Measurements from ENCODE around the gene GPATCH2L.

GPATCH2L gene

GRCh38 chr14:76195003-76195402 is 43.3 kb downstream of the GPATCH2L start:
- in situ Hi-C loops (cut with HindIII; ENCODE audit: low sequenced_read_pairs) = no loop called here

GRCh38 chr14:76196980-76197695 is 45.4 kb downstream of the GPATCH2L start:
- in situ Hi-C loops (cut with HindIII; ENCODE audit: low sequenced_read_pairs) = no loop called here

GRCh38 chr14:76201162-76201561 is 49.4 kb downstream of the GPATCH2L start:
- in situ Hi-C loops (cut with HindIII; ENCODE audit: low sequenced_read_pairs) = no loop called here

GRCh38 chr14:76203086-76204001 is 51.6 kb downstream of the GPATCH2L start:
- in situ Hi-C loops (cut with HindIII; ENCODE audit: low sequenced_read_pairs) = no loop called here

GRCh38 chr14:76204461-76205230 is 52.9 kb downstream of the GPATCH2L start:
- in situ Hi-C loops (cut with HindIII; ENCODE audit: low sequenced_read_pairs) = no loop called here

GRCh38 chr14:76205708-76206107 is 54.0 kb downstream of the GPATCH2L start:
- in situ Hi-C loops (cut with HindIII; ENCODE audit: low sequenced_read_pairs) = no loop called here

GRCh38 chr14:76208340-76208739 is 56.6 kb downstream of the GPATCH2L start:
- in situ Hi-C loops (cut with HindIII; ENCODE audit: low sequenced_read_pairs) = no loop called here

GRCh38 chr14:76212242-76212641 is 60.5 kb downstream of the GPATCH2L start:
- in situ Hi-C loops (cut with HindIII; ENCODE audit: low sequenced_read_pairs) = no loop called here

- in situ Hi-C loops (cut with HindIII; ENCODE audit: low sequenced_read_pairs) = no loop called here
Observed at GRCh38 chr14:76217179-76217578, 65.5 kb downstream of the GPATCH2L start.

- in situ Hi-C loops (cut with HindIII; ENCODE audit: low sequenced_read_pairs) = no loop called here
Observed at GRCh38 chr14:76218662-76219061, 66.9 kb downstream of the GPATCH2L start.

GRCh38 chr14:76219873-76220272 is 68.2 kb downstream of the GPATCH2L start:
- in situ Hi-C loops (cut with HindIII; ENCODE audit: low sequenced_read_pairs) = no loop called here

GRCh38 chr14:76227450-76228050 is 75.8 kb downstream of the GPATCH2L start:
- in situ Hi-C loops (cut with HindIII; ENCODE audit: low sequenced_read_pairs) = no loop called here

GRCh38 chr14:76228138-76228537 is 76.4 kb downstream of the GPATCH2L start:
- in situ Hi-C loops (cut with HindIII; ENCODE audit: low sequenced_read_pairs) = no loop called here

GRCh38 chr14:76232800-76233199 is 81.1 kb downstream of the GPATCH2L start:
- in situ Hi-C loops (cut with HindIII; ENCODE audit: low sequenced_read_pairs) = no loop called here

- in situ Hi-C loops (cut with HindIII; ENCODE audit: low sequenced_read_pairs) = no loop called here
Observed at GRCh38 chr14:76235628-76236027, 83.9 kb downstream of the GPATCH2L start.

GRCh38 chr14:76236172-76237130 is 84.7 kb downstream of the GPATCH2L start:
- in situ Hi-C loops (cut with HindIII; ENCODE audit: low sequenced_read_pairs) = no loop called here

GRCh38 chr14:76237349-76237990 is 85.7 kb downstream of the GPATCH2L start:
- in situ Hi-C loops (cut with HindIII; ENCODE audit: low sequenced_read_pairs) = no loop called here

- in situ Hi-C loops (cut with HindIII; ENCODE audit: low sequenced_read_pairs) = no loop called here
Observed at GRCh38 chr14:76245097-76245496, 93.4 kb downstream of the GPATCH2L start.

- in situ Hi-C loops (cut with HindIII; ENCODE audit: low sequenced_read_pairs) = no loop called here
Observed at GRCh38 chr14:76250302-76250701, 98.6 kb downstream of the GPATCH2L start.

All from DLD1 (cell line).